ENCODE results near the gene TRAK2. TPM values are rescaled to one million over a fixed set of nuclear protein-coding genes. Genes with fewer than 3 reads are reported as not detected.

TRAK2 gene
- total and polyA plus RNA-seq, 2 of the 13 experiments (the other 11 are each of a cell fraction or from before 2014, with no cell fraction given), result 7.7 to 21.0 TPM

GRCh38 chr2:201329409-201329808 is 121.8 kb downstream of the TRAK2 start:
- WGBS (ENCODE audit: low lambda C conversion rate), result 3% methylated on average over 1 of the region's 1 CpG
- ChIA-PET POLR2A (no interaction called here), CTCF (ENCODE audit: low intra/inter-chr PET ratio, low total read pairs) (no interaction called here)
- Histone ChIP-seq H3K36me3 (replicated peaks in 1 of 2; ENCODE audit: control insufficient read depth in 1 of 2, insufficient read depth in 2 of 2, low read length in 2 of 2) (no peaks in the 10 kb centered on the region), H3K27me3 (ENCODE audit: control insufficient read depth in 1 of 2, insufficient read depth in 2 of 2, low read length in 2 of 2) (peaks cover 0 to 3% of the 10 kb centered on the region in 2 experiments; a peak in 1 of 5 replicates), H3K9ac (ENCODE audit: insufficient read depth, low read depth, low read length) (no peak overlapping the region), H3K79me2 (ENCODE audit: insufficient read depth, low read length) (no peaks in the 10 kb centered on the region), H3K27ac (ENCODE audit: extremely low read length, insufficient read depth, low read length) (no peak overlapping the region), H3K9me3 (ENCODE audit: low read length) (no peaks in the 10 kb centered on the region), H2AFZ (ENCODE audit: low read length) (no peak overlapping the region), H3K4me2 (ENCODE audit: low read depth, low read length) (no peak overlapping the region), H4K20me1 (ENCODE audit: insufficient read depth, low read length) (no peaks in the 10 kb centered on the region), H3K4me1 (ENCODE audit: insufficient read depth, low read length) (no peaks in the 10 kb centered on the region), H3K4me3 (replicated peaks in 1 of 3; ENCODE audit: insufficient read depth in 1 of 3, low read depth in 2 of 3, low read length in 3 of 3) (no peak overlapping the region)
- in situ Hi-C loops (cut with HindIII; ENCODE audit: extremely low pct_ligation_motif_present, low pct_unique_long_range_greater_than_20kb) (no loop called here), intact Hi-C loops (cut with micrococcal nuclease; ENCODE audit: unreplicated experiment) (no loop called here)
- no peak for TF ChIP-seq XBP1 (CRISPR knock-in tag; IDR thresholded peaks at IDR 0.05)
- no peak for TF ChIP-seq ZNF713 (CRISPR knock-in tag; IDR thresholded peaks at IDR 0.05)
- TF ChIP-seq ZNF333 (CRISPR knock-in tag; IDR thresholded peaks at IDR 0.05; ENCODE audit: borderline replicate concordance), result no peak
- TF ChIP-seq MXI1 (IDR thresholded peaks at IDR 0.05; ENCODE audit: borderline replicate concordance, low read depth, low read length), result no peak
- TF ChIP-seq BATF2 (CRISPR knock-in tag; IDR thresholded peaks at IDR 0.05), result no peak
- ATAC-seq (no peak), DNase-seq (ENCODE audit: low spot score) (no peak), FAIRE-seq (no peak)
- no TSS peak for BruUV-seq (replicated peaks)

GRCh38 chr2:201327678-201328077 is 123.6 kb downstream of the TRAK2 start:
- in situ Hi-C loops (cut with HindIII; ENCODE audit: extremely low pct_ligation_motif_present, low pct_unique_long_range_greater_than_20kb), result no loop called here

More at GRCh38 chr2:201327678-201328077, 123.6 kb downstream of the TRAK2 start:
- FAIRE-seq, result no peak
- Histone ChIP-seq H3K4me2 (ENCODE audit: low read depth, low read length) (no peak overlapping the region), H4K20me1 (ENCODE audit: insufficient read depth, low read length) (no peaks in the 10 kb centered on the region), H3K79me2 (ENCODE audit: insufficient read depth, low read length) (no peaks in the 10 kb centered on the region), H3K4me1 (ENCODE audit: insufficient read depth, low read length) (no peaks in the 10 kb centered on the region), H3K36me3 (replicated peaks in 1 of 2; ENCODE audit: control insufficient read depth in 1 of 2, insufficient read depth in 2 of 2, low read length in 2 of 2) (no peaks in the 10 kb centered on the region), H3K4me3 (replicated peaks in 1 of 3; ENCODE audit: insufficient read depth in 1 of 3, low read depth in 2 of 3, low read length in 3 of 3) (no peak overlapping the region), H3K9ac (ENCODE audit: insufficient read depth, low read depth, low read length) (no peak overlapping the region), H3K27ac (ENCODE audit: extremely low read length, insufficient read depth, low read length) (no peak overlapping the region), H3K27me3 (ENCODE audit: control insufficient read depth in 1 of 2, insufficient read depth in 2 of 2, low read length in 2 of 2) (peaks cover 0 to 3% of the 10 kb centered on the region in 2 experiments; a peak in 3 of 5 replicates), H2AFZ (ENCODE audit: low read length) (no peak overlapping the region), H3K9me3 (ENCODE audit: low read length) (peaks cover 7% of the 10 kb centered on the region; the same call in 1 of the 2 replicates)
- no peak for ATAC-seq
- 23% methylated on average over 3 of the region's 3 CpGs for WGBS (ENCODE audit: low lambda C conversion rate)
- TF ChIP-seq THAP8 (CRISPR knock-in tag; IDR thresholded peaks at IDR 0.05; ENCODE audit: borderline replicate concordance), result no peak
- TF ChIP-seq TERF1 (CRISPR knock-in tag; IDR thresholded peaks at IDR 0.05), result no peak
- no peak for TF ChIP-seq MAFK (conservative IDR thresholded peaks at IDR 0.05 in 1 of 2, IDR thresholded peaks at IDR 0.05 in 1 of 2; ENCODE audit: low read length in 2 of 2)
- no peak for TF ChIP-seq DDIT3 (CRISPR knock-in tag; IDR thresholded peaks at IDR 0.05)
- TF ChIP-seq ZNF331 (CRISPR knock-in tag; IDR thresholded peaks at IDR 0.05), result no peak
- no peak for TF ChIP-seq ZNF580 (CRISPR knock-in tag; IDR thresholded peaks at IDR 0.05; ENCODE audit: borderline replicate concordance, low read depth)
- TF ChIP-seq PAX8 (CRISPR knock-in tag; IDR thresholded peaks at IDR 0.05; ENCODE audit: borderline replicate concordance), result no peak
- no peak for TF ChIP-seq ZXDC (CRISPR knock-in tag; IDR thresholded peaks at IDR 0.05)
- BruUV-seq (replicated peaks), result no TSS peak
- DNase-seq (ENCODE audit: low spot score), result no peak
- ChIA-PET POLR2A (no interaction called here), CTCF (ENCODE audit: low intra/inter-chr PET ratio, low total read pairs) (no interaction called here)
- intact Hi-C loops (cut with micrococcal nuclease; ENCODE audit: unreplicated experiment), result no loop called here

All from HepG2 (cell line).